ENCODE measurements around the gene TRERF1.

Gene TRERF1

GRCh38 chr6:42440027-42440426, 11.7 kb downstream of the TRERF1 start:
- Mint-ChIP-seq H3K9me3 (no peaks in the 10 kb centered on the region), H3K4me1 (peaks cover 44% of the 10 kb centered on the region), H3K27ac (no peak overlapping the region), H3K4me3 (no peak overlapping the region), H3K36me3 (peaks cover 2% of the 10 kb centered on the region), H3K27me3 (no peaks in the 10 kb centered on the region)

DNA sequence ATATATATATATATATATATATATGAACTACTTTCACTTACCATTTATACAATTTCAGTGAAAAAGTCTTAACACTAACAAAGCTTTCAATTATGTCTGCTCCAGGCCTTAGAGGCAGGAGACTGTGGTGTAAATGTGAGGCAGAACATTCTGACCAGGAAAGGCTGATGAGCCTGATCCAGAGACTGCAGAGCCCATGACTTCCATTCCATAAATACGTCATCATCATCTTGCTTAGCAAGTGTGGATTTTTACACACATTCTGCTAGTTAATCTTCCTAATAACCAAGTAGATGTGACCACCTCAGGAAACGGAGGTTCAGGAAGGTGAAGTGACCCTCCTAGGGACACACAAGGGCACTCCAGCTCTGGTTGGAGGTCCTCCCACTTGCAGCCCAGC, 14.9 kb downstream of the TRERF1 start:
- peaks cover 7% of the 10 kb centered on the region for H3K9me3 Mint-ChIP-seq
- H3K27me3 Mint-ChIP-seq, result no peaks in the 10 kb centered on the region
- H3K4me3 Mint-ChIP-seq, result no peak overlapping the region
- H3K36me3 Mint-ChIP-seq, result peaks cover 18% of the 10 kb centered on the region
- H3K27ac Mint-ChIP-seq, result no peak overlapping the region
- peaks cover 33% of the 10 kb centered on the region for H3K4me1 Mint-ChIP-seq

DNA sequence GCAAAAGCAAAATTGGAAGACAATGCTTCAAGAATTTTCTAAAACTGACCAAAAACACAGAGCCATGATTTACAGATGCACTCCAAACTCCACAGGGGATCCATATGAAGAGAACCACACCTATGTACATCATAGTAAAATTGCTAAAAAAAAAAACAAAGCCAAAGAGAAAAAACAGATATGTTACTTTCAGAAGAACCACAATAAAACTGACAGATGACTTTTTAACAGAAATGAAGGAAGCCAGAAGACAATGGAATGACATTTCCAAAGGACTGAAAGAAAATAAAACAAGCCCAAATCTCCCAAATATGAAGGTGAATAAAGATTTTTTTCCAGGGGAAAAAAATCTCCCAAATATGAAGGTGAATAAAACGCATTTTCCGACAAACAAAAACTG, 17.5 kb downstream of the TRERF1 start:
- peaks cover 20% of the 10 kb centered on the region for H3K36me3 Mint-ChIP-seq
- H3K27ac Mint-ChIP-seq, result no peak overlapping the region
- H3K27me3 Mint-ChIP-seq, result no peaks in the 10 kb centered on the region
- H3K4me1 Mint-ChIP-seq, result peaks cover 37% of the 10 kb centered on the region
- H3K4me3 Mint-ChIP-seq, result no peak overlapping the region
- peaks cover 7% of the 10 kb centered on the region for H3K9me3 Mint-ChIP-seq

DNA sequence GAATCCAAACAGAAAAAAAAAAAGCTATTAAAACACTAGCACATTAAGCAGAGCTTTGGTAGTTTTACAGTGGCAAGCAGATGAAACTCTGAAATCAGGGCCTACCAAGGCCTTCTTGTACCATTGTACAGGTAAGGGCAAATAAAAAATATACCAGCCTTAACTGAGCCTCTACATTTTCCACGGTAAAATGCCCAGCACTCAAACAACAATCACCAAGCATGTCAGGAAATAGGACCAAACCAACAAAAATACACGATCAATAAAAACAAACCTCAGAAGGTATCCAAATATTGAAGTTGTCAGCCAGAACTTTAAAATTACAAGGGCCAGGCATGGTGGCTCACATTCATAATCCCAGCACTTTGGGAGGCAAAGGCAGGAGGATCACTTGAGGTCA, 18.3 kb downstream of the TRERF1 start:
- H3K9me3 Mint-ChIP-seq, result peaks cover 7% of the 10 kb centered on the region
- peaks cover 20% of the 10 kb centered on the region for H3K36me3 Mint-ChIP-seq
- H3K27ac Mint-ChIP-seq, result no peak overlapping the region
- H3K4me1 Mint-ChIP-seq, result peaks cover 45% of the 10 kb centered on the region
- H3K27me3 Mint-ChIP-seq, result no peaks in the 10 kb centered on the region
- H3K4me3 Mint-ChIP-seq, result no peak overlapping the region

DNA sequence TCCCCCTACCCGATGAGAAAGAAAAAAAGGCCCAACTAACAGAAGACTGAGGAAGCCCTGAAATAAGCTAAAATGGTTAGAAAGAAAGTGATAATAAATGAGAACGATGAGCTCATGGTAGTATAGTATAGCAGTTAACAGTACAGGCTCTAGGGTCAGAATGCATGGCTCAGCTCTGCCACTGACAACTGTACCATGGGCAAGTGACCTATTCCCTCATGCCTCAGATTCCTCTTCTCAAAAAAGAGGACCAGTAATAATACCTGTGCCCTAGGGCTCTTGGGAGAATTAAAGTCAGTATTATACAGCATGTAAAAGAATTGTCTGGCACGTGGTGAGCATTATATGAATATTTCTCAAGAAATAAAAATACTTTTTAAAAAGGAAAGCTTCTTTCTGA, 19.8 kb downstream of the TRERF1 start:
- Mint-ChIP-seq H3K4me3 (no peak overlapping the region), H3K9me3 (peaks cover 7% of the 10 kb centered on the region), H3K4me1 (peaks cover 52% of the 10 kb centered on the region), H3K27ac (no peak overlapping the region), H3K27me3 (no peaks in the 10 kb centered on the region), H3K36me3 (peaks cover 20% of the 10 kb centered on the region)

GRCh38 chr6:42431356-42431755, 20.4 kb downstream of the TRERF1 start:
- Mint-ChIP-seq H3K4me1 (peaks cover 55% of the 10 kb centered on the region), H3K27me3 (no peaks in the 10 kb centered on the region), H3K9me3 (peaks cover 7% of the 10 kb centered on the region), H3K27ac (no peak overlapping the region), H3K36me3 (peaks cover 20% of the 10 kb centered on the region), H3K4me3 (no peak overlapping the region)

DNA sequence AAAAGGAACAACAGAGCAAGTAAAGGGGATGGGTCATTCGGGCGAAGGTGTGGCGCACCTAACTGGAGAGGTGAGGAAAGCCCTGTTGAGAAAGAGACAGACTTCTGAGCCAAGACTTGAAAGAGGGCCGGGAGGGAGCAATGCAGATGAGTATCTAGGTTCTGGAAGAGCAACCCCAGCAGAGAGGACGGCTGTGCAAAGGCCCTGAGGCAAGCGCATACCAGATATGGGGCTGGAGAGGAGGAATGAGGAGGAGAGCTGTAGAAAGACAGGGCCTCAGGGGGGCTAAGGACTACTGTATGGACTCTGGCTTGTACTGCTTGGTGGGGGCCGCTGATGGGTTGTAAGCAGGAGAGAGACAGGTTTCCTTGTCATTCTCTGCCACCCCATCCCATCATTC, 21.9 kb downstream of the TRERF1 start:
- Mint-ChIP-seq H3K4me1 (peaks cover 67% of the 10 kb centered on the region), H3K4me3 (peak overlapping the region; percentile 77), H3K9me3 (peaks cover 7% of the 10 kb centered on the region), H3K27ac (peak overlapping the region; percentile 84), H3K27me3 (no peaks in the 10 kb centered on the region), H3K36me3 (peaks cover 17% of the 10 kb centered on the region)

- peaks cover 15% of the 10 kb centered on the region for H3K36me3 Mint-ChIP-seq
- no peaks in the 10 kb centered on the region for H3K27me3 Mint-ChIP-seq
- H3K27ac Mint-ChIP-seq, result peak overlapping the region; percentile 84
- peaks cover 4% of the 10 kb centered on the region for H3K9me3 Mint-ChIP-seq
- H3K4me3 Mint-ChIP-seq, result peak overlapping the region; percentile 77
- peaks cover 70% of the 10 kb centered on the region for H3K4me1 Mint-ChIP-seq
Measured at GRCh38 chr6:42429042-42429585, 22.6 kb downstream of the TRERF1 start.

- H3K4me3 Mint-ChIP-seq, result peak overlapping the region; percentile 77
- H3K4me1 Mint-ChIP-seq, result peaks cover 73% of the 10 kb centered on the region
- peak overlapping the region; percentile 89 for H3K27ac Mint-ChIP-seq
- no peaks in the 10 kb centered on the region for H3K9me3 Mint-ChIP-seq
- H3K27me3 Mint-ChIP-seq, result no peaks in the 10 kb centered on the region
- H3K36me3 Mint-ChIP-seq, result peaks cover 10% of the 10 kb centered on the region
Measured at GRCh38 chr6:42428326-42429041, 23.2 kb downstream of the TRERF1 start.

GRCh38 chr6:42427871-42428270, 23.9 kb downstream of the TRERF1 start:
- Mint-ChIP-seq H3K4me3 (peak overlapping the region; percentile 77), H3K9me3 (no peaks in the 10 kb centered on the region), H3K27me3 (no peaks in the 10 kb centered on the region), H3K36me3 (peaks cover 4% of the 10 kb centered on the region), H3K27ac (peak overlapping the region; percentile 89), H3K4me1 (peaks cover 73% of the 10 kb centered on the region)

GRCh38 chr6:42426191-42426590, 25.5 kb downstream of the TRERF1 start:
- Mint-ChIP-seq H3K27me3 (no peaks in the 10 kb centered on the region), H3K36me3 (peaks cover 2% of the 10 kb centered on the region), H3K4me3 (no peak overlapping the region), H3K27ac (peak overlapping the region; percentile 11), H3K9me3 (no peaks in the 10 kb centered on the region), H3K4me1 (peaks cover 68% of the 10 kb centered on the region)

DNA sequence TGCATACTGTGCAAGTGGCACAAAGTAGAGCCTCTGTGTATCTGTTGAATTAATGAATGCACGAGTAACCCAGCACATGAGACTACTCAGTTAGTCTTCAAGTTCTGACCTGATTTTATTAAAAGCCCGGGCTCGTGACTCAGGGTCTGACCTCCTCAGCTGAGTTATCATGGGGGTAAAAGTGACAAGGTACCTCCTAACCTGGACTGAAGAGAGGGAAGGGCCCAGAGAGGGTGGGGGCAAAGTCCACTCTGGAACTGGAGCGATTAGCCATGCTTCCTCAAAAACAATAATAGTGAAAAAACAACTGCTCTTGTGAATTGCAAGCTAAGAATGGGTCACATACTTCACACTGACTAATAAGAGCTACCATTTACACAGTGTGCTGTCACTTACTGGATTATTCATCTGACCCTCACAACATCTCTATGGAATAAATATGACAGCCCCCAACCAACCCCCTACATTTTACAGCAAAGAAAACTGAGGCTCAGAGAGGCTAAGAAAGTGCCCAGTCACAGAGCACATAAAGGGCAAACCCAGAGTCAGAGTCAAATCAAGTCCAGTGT, 26.7 kb downstream of the TRERF1 start:
- Mint-ChIP-seq H3K9me3 (no peaks in the 10 kb centered on the region), H3K27me3 (no peaks in the 10 kb centered on the region), H3K27ac (peak overlapping the region; percentile 52), H3K4me1 (peaks cover 68% of the 10 kb centered on the region), H3K36me3 (no peaks in the 10 kb centered on the region), H3K4me3 (peak overlapping the region; percentile 1)

GRCh38 chr6:42423244-42423643, 28.5 kb downstream of the TRERF1 start:
- H3K9me3 Mint-ChIP-seq, result no peaks in the 10 kb centered on the region
- H3K27me3 Mint-ChIP-seq, result no peaks in the 10 kb centered on the region
- no peaks in the 10 kb centered on the region for H3K36me3 Mint-ChIP-seq
- H3K27ac Mint-ChIP-seq, result peak overlapping the region; percentile 31
- H3K4me3 Mint-ChIP-seq, result peak overlapping the region; percentile 61
- peaks cover 66% of the 10 kb centered on the region for H3K4me1 Mint-ChIP-seq

DNA sequence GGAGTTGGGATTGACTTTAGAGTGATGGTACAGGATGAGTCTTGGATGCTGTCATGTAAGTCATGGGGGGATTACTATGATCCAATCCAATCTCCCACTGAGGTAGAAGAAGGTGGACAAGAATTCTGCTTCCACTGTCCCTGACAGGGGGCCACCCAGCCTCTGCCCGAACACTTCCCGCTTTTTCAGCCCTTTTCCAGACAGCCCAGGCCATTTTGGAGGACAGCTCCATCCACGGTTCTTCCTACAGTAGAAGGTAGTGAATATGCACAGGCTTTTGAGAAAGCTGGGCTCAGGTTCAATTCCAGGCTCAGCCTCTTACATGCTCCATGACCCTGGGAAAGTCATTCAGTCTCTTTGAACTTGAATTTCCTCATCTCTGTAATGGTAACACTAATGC, 31.0 kb downstream of the TRERF1 start:
- Mint-ChIP-seq H3K9me3 (no peaks in the 10 kb centered on the region), H3K27me3 (no peaks in the 10 kb centered on the region), H3K4me1 (peaks cover 74% of the 10 kb centered on the region), H3K36me3 (no peaks in the 10 kb centered on the region), H3K27ac (no peak overlapping the region), H3K4me3 (no peak overlapping the region)

GRCh38 chr6:42419490-42420280, 32.0 kb downstream of the TRERF1 start:
- Mint-ChIP-seq H3K27ac (no peak overlapping the region), H3K36me3 (no peaks in the 10 kb centered on the region), H3K4me3 (no peak overlapping the region), H3K9me3 (no peaks in the 10 kb centered on the region), H3K4me1 (peaks cover 78% of the 10 kb centered on the region), H3K27me3 (no peaks in the 10 kb centered on the region)

GRCh38 chr6:42418724-42419123, 33.0 kb downstream of the TRERF1 start:
- peaks cover under 1% of the 10 kb centered on the region for H3K36me3 Mint-ChIP-seq
- no peak overlapping the region for H3K27ac Mint-ChIP-seq
- H3K9me3 Mint-ChIP-seq, result no peaks in the 10 kb centered on the region
- no peaks in the 10 kb centered on the region for H3K27me3 Mint-ChIP-seq
- H3K4me3 Mint-ChIP-seq, result no peak overlapping the region
- H3K4me1 Mint-ChIP-seq, result peaks cover 79% of the 10 kb centered on the region
